SK-N-SH (cell line): ENCODE results near the gene CASP9. TPM values are rescaled to one million over a fixed set of nuclear protein-coding genes. Genes with fewer than 3 reads are reported as not detected.

Experiments used
- CTCF ChIA-PET: fragments of 300-600, 350-600 bp; formaldehyde crosslinking; extraction: SDS; loops from one replicate; lab custom pipeline; 2021; lab: Yijun Ruan, JAX
- POLR2A ChIA-PET: fragments of 350-600 bp; sonication (Branson Sonifier 250); formaldehyde crosslinking; extraction: SDS; loops from one replicate; lab custom pipeline; 2020; ENCODE audit warnings: antibody characterized with exemption, inconsistent platforms; lab: Yijun Ruan, JAX
- DNase-seq: peaks from one replicate; pipeline ENCODE4 v3.0.0; 2012
- H2AFZ ChIP-seq: fragments of 200-600 bp; sonication (generic); 2 replicates; pipeline ENCODE4 v1.8.1; 2016; ENCODE audit warnings: antibody characterized with exemption, mild to moderate bottlenecking, low read depth
- H3F3A ChIP-seq: fragments of 200-600 bp; sonication (generic); replicated peaks from 2 replicates; pipeline ENCODE3; 2016; ENCODE audit warnings: antibody characterized with exemption, mild to moderate bottlenecking; ENCODE audit not compliant: insufficient read depth
- H3K27ac ChIP-seq, 2 experiments: fragments of 200-500 bp in 1 of 2; fragments of 200-600 bp in 1 of 2; sonication (Bioruptor generic) in 1 of 2; sonication (generic), shearing (Covaris generic) in 1 of 2; 2 replicates each; pipeline versions ENCODE4 v1.5.1 to v1.6.1; 2014 to 2016; ENCODE audit warnings: low read depth in 2 of 2, inconsistent platforms in 1 of 2, low read length in 1 of 2, mild to moderate bottlenecking in 1 of 2, mixed read lengths in 1 of 2
- H3K27me3 ChIP-seq: fragments of 200-600 bp; sonication (generic), shearing (Covaris generic); 2 replicates; pipeline ENCODE4 v1.6.1; 2016; ENCODE audit warnings: mixed run types; ENCODE audit not compliant: insufficient read depth
- H3K36me3 ChIP-seq, 2 experiments: fragments of 200-500 bp in 1 of 2; fragments of 200-600 bp in 1 of 2; sonication (Bioruptor generic) in 1 of 2; sonication (generic) in 1 of 2; replicated peaks in 1 of 2; 2 replicates each; pipeline versions ENCODE3 to v1.5.1; 2014 to 2016; ENCODE audit warnings: low read length in 1 of 2, mild to moderate bottlenecking in 1 of 2; ENCODE audit not compliant: insufficient read depth in 2 of 2, control insufficient read depth in 1 of 2
- H3K4me1 ChIP-seq, 2 experiments: fragments of 200-500 bp in 1 of 2; fragments of 200-600 bp in 1 of 2; sonication (Bioruptor generic) in 1 of 2; sonication (generic), shearing (Covaris generic) in 1 of 2; 2 replicates each; pipeline versions ENCODE4 v1.5.1 to v1.6.1; 2014 to 2016; ENCODE audit warnings: low read depth in 1 of 2, low read length in 1 of 2, mixed run types in 1 of 2; ENCODE audit not compliant: insufficient read depth in 2 of 2, control insufficient read depth in 1 of 2
- H3K4me2 ChIP-seq: fragments of 200-600 bp; sonication (generic), shearing (Covaris generic); 2 replicates; pipeline ENCODE4 v1.6.1; 2017; ENCODE audit warnings: mixed run types
- H3K4me3 ChIP-seq, 2 experiments: fragments of 200-500 bp in 1 of 2; fragments of 200-600 bp in 1 of 2; sonication (Bioruptor generic) in 1 of 2; sonication (generic), shearing (Covaris generic) in 1 of 2; 2 replicates each; pipeline versions ENCODE4 v1.5.1 to v1.8.1; 2014 to 2016; ENCODE audit warnings: low read depth in 2 of 2, inconsistent platforms in 1 of 2, low read length in 1 of 2, mild to moderate bottlenecking in 1 of 2, mixed read lengths in 1 of 2, moderate library complexity in 1 of 2
- H3K79me2 ChIP-seq: fragments of 200-600 bp; sonication (generic); 2 replicates; pipeline ENCODE4 v1.8.1; 2017; ENCODE audit warnings: mild to moderate bottlenecking; ENCODE audit not compliant: insufficient read depth
- H3K9ac ChIP-seq: fragments of 200-600 bp; sonication (generic); 2 replicates; pipeline ENCODE4 v1.6.1; 2017; ENCODE audit warnings: mixed run types
- H3K9me2 ChIP-seq: fragments of 200-600 bp; sonication (generic); 2 replicates; pipeline ENCODE4 v1.6.1; 2017; ENCODE audit warnings: mixed run types
- H3K9me3 ChIP-seq: fragments of 200-600 bp; sonication (generic); 2 replicates; pipeline ENCODE4 v1.6.1; 2017; ENCODE audit warnings: mixed run types, mild to moderate bottlenecking, moderate library complexity
- H4K20me1 ChIP-seq: fragments of 200-600 bp; sonication (generic); 2 replicates; pipeline ENCODE4 v1.6.1; 2017; ENCODE audit warnings: mild to moderate bottlenecking, mixed run types; ENCODE audit not compliant: insufficient read depth
- CHD2 ChIP-seq: fragments of 150-350 bp; IDR thresholded peaks from 2 replicates; pipeline ENCODE4 v1.6.1; 2018; ENCODE audit warnings: low read length; ENCODE audit not compliant: partially characterized antibody
- CTCF ChIP-seq: fragments of 200-600 bp; sonication (generic); IDR thresholded peaks from 2 replicates; pipeline ENCODE4 v1.6.1; 2017; ENCODE audit warnings: antibody characterized with exemption, mild to moderate bottlenecking, moderate library complexity
- ELF1 ChIP-seq: IDR thresholded peaks from 2 replicates; pipeline ENCODE4 v1.4.0; 2012
- EZH2phosphoT487 ChIP-seq: fragments of 200-600 bp; sonication (generic); IDR thresholded peaks from 2 replicates; pipeline ENCODE4 v1.6.1; 2017; ENCODE audit warnings: low read depth, mixed run types, mild to moderate bottlenecking, antibody characterized with exemption, moderate library complexity, borderline replicate concordance
- FOSL2 ChIP-seq: IDR thresholded peaks from 2 replicates; pipeline ENCODE4 v1.4.0; 2012; ENCODE audit warnings: low read depth, mild to moderate bottlenecking, moderate library complexity, borderline replicate concordance
- FOXJ3 ChIP-seq: sonication (generic); formaldehyde crosslinking; IDR thresholded peaks from 2 replicates; pipeline ENCODE4 v1.5.1; 2020; ENCODE audit warnings: mild to moderate bottlenecking, missing genetic modification reagents
- GABPA ChIP-seq: IDR thresholded peaks from 2 replicates; pipeline ENCODE4 v1.4.0; 2012; ENCODE audit warnings: low read depth, mild to moderate bottlenecking
- IRF3 ChIP-seq: fragments of 150-350 bp; IDR thresholded peaks from 2 replicates; pipeline ENCODE4 v1.6.1; 2016; ENCODE audit warnings: mild to moderate bottlenecking, low read depth, low read length
- MAX ChIP-seq: IDR thresholded peaks from 2 replicates; pipeline ENCODE4 v1.4.0; 2012; ENCODE audit warnings: low read depth
- MEF2A ChIP-seq: IDR thresholded peaks from 2 replicates; pipeline ENCODE4 v1.4.0; 2012; ENCODE audit warnings: low read depth, borderline replicate concordance
- MXI1 ChIP-seq: IDR thresholded peaks from 2 replicates; pipeline ENCODE4 v1.6.1; 2012; ENCODE audit warnings: mild to moderate bottlenecking, low read depth, low read length, improper control_type of control experiment
- NFIC ChIP-seq: IDR thresholded peaks from 2 replicates; pipeline ENCODE4 v1.4.0; 2012; ENCODE audit warnings: borderline replicate concordance
- NRF1 ChIP-seq: IDR thresholded peaks from 2 replicates; pipeline ENCODE4 v1.6.1; 2012; ENCODE audit warnings: low read depth, mild to moderate bottlenecking, low read length
- POLR2AphosphoS5 ChIP-seq: IDR thresholded peaks from 2 replicates; pipeline ENCODE4 v1.6.1; 2012; ENCODE audit warnings: low read depth, low read length
- RCOR1 ChIP-seq: fragments of 150-350 bp; IDR thresholded peaks from 2 replicates; pipeline ENCODE4 v1.6.1; 2017; ENCODE audit warnings: antibody characterized with exemption, low read length
- REST ChIP-seq: IDR thresholded peaks from 2 replicates; pipeline ENCODE4 v1.6.1; 2012; ENCODE audit warnings: mild to moderate bottlenecking, low read depth, low read length, moderate library complexity
- RFX5 ChIP-seq: IDR thresholded peaks from 2 replicates; pipeline ENCODE4 v1.6.1; 2012; ENCODE audit warnings: mild to moderate bottlenecking, improper control_type of control experiment, low read length
- RXRA ChIP-seq: IDR thresholded peaks from 2 replicates; pipeline ENCODE4 v1.4.0; 2012; ENCODE audit warnings: low read depth, mild to moderate bottlenecking, borderline replicate concordance
- SIN3A ChIP-seq: IDR thresholded peaks from 2 replicates; pipeline ENCODE4 v1.6.1; 2012; ENCODE audit warnings: low read depth, mild to moderate bottlenecking, low read length, moderate library complexity, borderline replicate concordance
- TCF12 ChIP-seq: IDR thresholded peaks from 2 replicates; pipeline ENCODE4 v1.4.0; 2012
- USF2 ChIP-seq: fragments of 150-350 bp; IDR thresholded peaks from 2 replicates; pipeline ENCODE4 v1.6.1; 2017; ENCODE audit warnings: antibody characterized with exemption, low read length, low read depth, borderline replicate concordance
- ZBTB33 ChIP-seq: IDR thresholded peaks from 2 replicates; pipeline ENCODE4 v1.4.0; 2012; ENCODE audit warnings: low read depth, borderline replicate concordance
- WGBS: methylation state at CpG from one replicate; pipeline ENCODE4 v1.1.6; 2017; ENCODE audit warnings: low lambda C conversion rate; 5-methylcytosine and 5-hydroxymethylcytosine counted together
- polyA plus RNA-seq, 3 experiments: library from polyadenylated mRNA; depleted of rRNA; stranded (reverse); fragments of >200 nt; gene quantifications; 2 replicates each; pipeline ENCODE4 v1.2.3, GENCODE V29; 2012

Gene CASP9
- polyA plus RNA-seq, 1 of the 3 experiments (the other 2 are of a cell fraction), result 16.9 TPM

GRCh38 chr1:15557008-15557407 is 33.0 kb upstream of the CASP9 start (continued):
- TF ChIP-seq FOXJ3 (CRISPR knock-in tag), result no peak
- no peak for TF ChIP-seq SIN3A
- TF ChIP-seq CHD2, result no peak
- no peak for TF ChIP-seq ELF1

GRCh38 chr1:15550573-15550972 is 26.6 kb upstream of the CASP9 start:
- no peaks in the 10 kb centered on the region for H4K20me1 ChIP-seq
- H3K4me2 ChIP-seq, result no peak overlapping the region
- no peaks in the 10 kb centered on the region for H3K4me1 ChIP-seq
- CTCF ChIA-PET, result no interaction called here
- DNase-seq, result no peak
- H2AFZ ChIP-seq, result no peak overlapping the region
- POLR2A ChIA-PET, result no interaction called here
- no peaks in the 10 kb centered on the region; the same call in 1 of the 2 replicates for H3K79me2 ChIP-seq
- no peak overlapping the region for H3K27ac ChIP-seq
- H3K9me2 ChIP-seq, result no peaks in the 10 kb centered on the region
- H3K36me3 ChIP-seq, result peaks cover 36 to 39% of the 10 kb centered on the region in 2 experiments
- TF ChIP-seq NRF1, result no peak
- no peak for TF ChIP-seq NFIC
- TF ChIP-seq GABPA, result no peak
- no peak for TF ChIP-seq USF2
- TF ChIP-seq RCOR1, result no peak
- TF ChIP-seq CTCF, result no peak
- no peak for TF ChIP-seq CHD2
- no peak for TF ChIP-seq MEF2A
- no peak for TF ChIP-seq RXRA
- TF ChIP-seq MAX, result no peak
- no peak for TF ChIP-seq ZBTB33
- no peak for TF ChIP-seq IRF3
- TF ChIP-seq REST, result no peak
- no peak for TF ChIP-seq FOSL2
- no peak for TF ChIP-seq EZH2phosphoT487
- TF ChIP-seq TCF12, result no peak
- TF ChIP-seq MXI1, result no peak
- no peak for TF ChIP-seq RFX5
- TF ChIP-seq SIN3A, result no peak
- TF ChIP-seq POLR2AphosphoS5, result no peak
- H3K9me3 ChIP-seq, result no peaks in the 10 kb centered on the region
- peaks cover 12% of the 10 kb centered on the region for H3F3A ChIP-seq
- no peak overlapping the region for H3K4me3 ChIP-seq
- WGBS, result 92% methylated on average over 6 of the region's 6 CpGs
- H3K27me3 ChIP-seq, result no peaks in the 10 kb centered on the region
- no peak overlapping the region for H3K9ac ChIP-seq
